ENCODE results near the gene CBARP. TPM values are rescaled to one million over a fixed set of nuclear protein-coding genes. Genes with fewer than 3 reads are reported as not detected.
"Not testable (repeated sequence)": the region's sequence is repeated elsewhere in the genome, so short reads cannot be mapped to it uniquely, and the experiment has no call there.

CBARP gene
- total and polyA plus RNA-seq, 7 experiments from 2014 or later, result 0.15 to 0.27 TPM; not detected in 5

DNA sequence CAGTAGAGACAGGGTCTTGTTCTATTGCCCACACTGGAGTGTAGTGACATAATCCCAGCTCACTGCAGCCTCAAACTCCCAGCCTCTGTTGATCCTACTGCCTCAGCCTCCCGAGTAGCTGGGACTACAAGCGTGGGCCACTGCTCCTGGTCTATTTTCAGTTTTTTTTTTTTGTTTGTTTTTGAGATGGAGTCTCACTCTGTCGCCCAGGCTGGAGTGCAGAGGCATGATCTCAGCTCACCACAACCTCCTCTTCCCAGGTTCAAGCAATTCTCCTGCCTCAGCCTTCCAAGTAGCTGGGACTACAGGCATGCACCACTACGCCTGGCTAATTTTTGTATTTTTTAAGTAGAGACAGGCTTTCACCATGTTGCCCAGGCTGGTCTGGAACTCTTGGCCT is 37.2 kb downstream of the CBARP start:
- H3K27ac ChIP-seq (ENCODE audit: low read depth, low read length); ATAC-seq; DNase-seq; H3K4me3 ChIP-seq (ENCODE audit: low read length); H3K36me3 Mint-ChIP-seq; H3K9me3 Mint-ChIP-seq; H3K36me3 ChIP-seq (ENCODE audit: control insufficient read depth in 2 of 3, insufficient read depth in 3 of 3, low read length in 3 of 3); H3K9me3 ChIP-seq (ENCODE audit: control insufficient read depth in 2 of 3, low read length in 3 of 3); H3K27me3 ChIP-seq (ENCODE audit: control insufficient read depth in 2 of 2, insufficient read depth in 2 of 2, low read length in 2 of 2); H3K27me3 Mint-ChIP-seq; intact Hi-C loops (cut with micrococcal nuclease): not testable (repeated sequence)
- H3K4me1 Mint-ChIP-seq, result peaks cover 9 to 19% (median 16%) of the 10 kb centered on the region in 7 donors
- peak overlapping the region in 1 of 10 donors; percentile 42 for H3K4me3 Mint-ChIP-seq
- H3K27ac Mint-ChIP-seq, result peak overlapping the region in 1 of 9 donors; percentile 40
- POLR2A ChIA-PET, result interaction anchor here (1.4 to 1.6 kb wide), 2 partner anchors 8 to 104 kb away, joined by 3 to 4 read pairs; no protein-coding TSS in a partner anchor
- peaks cover 11 to 21% of the 10 kb centered on the region in 2 donors for H3K4me1 ChIP-seq (ENCODE audit: control insufficient read depth in 2 of 2, insufficient read depth in 2 of 2, low read length in 2 of 2)
- CTCF ChIA-PET, result interaction anchor here (0.7 to 2.7 kb wide), 3 partner anchors 70 to 87 kb away, joined by 3 to 11 read pairs (median 3); no protein-coding TSS in a partner anchor

DNA sequence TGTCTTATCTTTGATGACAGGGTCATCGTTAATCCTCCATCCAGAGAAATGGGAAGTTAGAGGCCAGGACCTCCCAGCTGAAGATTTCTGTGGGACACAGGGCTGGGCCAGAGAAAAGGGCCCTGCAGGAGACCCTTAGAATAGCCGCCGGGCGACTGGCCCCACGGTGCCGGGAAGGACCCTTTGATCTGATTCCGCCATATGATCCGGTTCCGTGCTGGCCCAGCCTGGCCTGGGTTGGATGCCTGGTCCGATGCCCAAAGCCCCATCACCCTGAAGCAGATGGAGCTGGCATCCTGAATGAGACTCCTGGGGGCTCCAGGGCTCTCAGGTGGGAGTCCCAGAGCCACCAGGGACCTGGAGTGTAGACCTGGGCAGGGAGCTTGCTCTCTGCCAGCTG is 38.3 kb downstream of the CBARP start:
- DNase-seq, result no peak
- Histone ChIP-seq H3K27ac (ENCODE audit: low read depth, low read length) (no peak overlapping the region), H3K9me3 (ENCODE audit: control insufficient read depth in 2 of 3, low read length in 3 of 3) (no peaks in the 10 kb centered on the region), H3K4me1 (ENCODE audit: control insufficient read depth in 2 of 2, insufficient read depth in 2 of 2, low read length in 2 of 2) (peaks cover 5 to 14% of the 10 kb centered on the region in 2 donors), H3K4me3 (ENCODE audit: low read length) (no peak overlapping the region), H3K36me3 (ENCODE audit: control insufficient read depth in 2 of 3, insufficient read depth in 3 of 3, low read length in 3 of 3) (no peaks in the 10 kb centered on the region), H3K27me3 (ENCODE audit: control insufficient read depth in 2 of 2, insufficient read depth in 2 of 2, low read length in 2 of 2) (no peaks in the 10 kb centered on the region)
- ChIA-PET CTCF (interaction anchor here (2.7 kb wide), 1 partner anchor 86 kb away, joined by 11 read pairs; no protein-coding TSS in a partner anchor), POLR2A (interaction anchor here (0.6 to 0.8 kb wide), 3 partner anchors 74 to 95 kb away, joined by 3 read pairs; partner anchors contain the start of gene GPX4)
- H3K9me3 Mint-ChIP-seq, result peaks cover 0 to 3% (median 0%) of the 10 kb centered on the region in 11 donors
- H3K4me3 Mint-ChIP-seq, result no peak overlapping the region
- H3K27me3 Mint-ChIP-seq, result no peaks in the 10 kb centered on the region
- H3K27ac Mint-ChIP-seq, result peak overlapping the region in 1 of 9 donors; percentile 33
- H3K36me3 Mint-ChIP-seq, result no peaks in the 10 kb centered on the region
- H3K4me1 Mint-ChIP-seq, result peaks cover 9 to 17% (median 15%) of the 10 kb centered on the region in 7 donors
- no peak for ATAC-seq
- intact Hi-C loops (cut with micrococcal nuclease), result no loop called here

DNA sequence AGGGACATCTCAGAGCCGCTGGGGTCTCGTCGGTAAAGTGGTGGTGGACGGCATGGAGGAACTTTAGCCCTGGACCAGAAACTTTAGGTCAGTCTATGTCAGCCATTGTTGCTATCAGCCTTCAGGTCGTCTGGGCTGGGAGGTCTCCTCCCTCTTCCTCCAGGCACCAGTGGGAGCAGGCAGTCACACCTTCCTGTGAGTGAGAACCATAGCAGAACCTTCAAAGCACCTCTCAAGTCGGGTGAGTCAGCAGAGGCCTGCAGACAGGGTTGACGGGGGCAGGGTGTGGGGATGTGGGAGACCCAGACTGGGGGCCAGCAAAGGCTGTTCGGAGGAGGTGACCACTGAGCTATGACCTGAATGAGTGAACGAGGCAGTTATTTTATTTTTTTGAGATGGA is 48.4 kb downstream of the CBARP start:
- intact Hi-C loops (cut with micrococcal nuclease), result loop anchor here in 1 of 2 donors (1.0 kb wide), 1 partner anchor 15 kb away; the partner anchor contains the start of gene SBNO2
- Mint-ChIP-seq H3K27me3 (no peaks in the 10 kb centered on the region), H3K36me3 (no peaks in the 10 kb centered on the region), H3K27ac (peak overlapping the region; percentile 44 to 94 (median 79)), H3K9me3 (no peaks in the 10 kb centered on the region), H3K4me1 (peaks cover 11 to 27% (median 18%) of the 10 kb centered on the region in 7 donors), H3K4me3 (peak overlapping the region in 5 of 10 donors; percentile 33 to 63 (median 58))
- Histone ChIP-seq H3K27me3 (ENCODE audit: control insufficient read depth in 2 of 2, insufficient read depth in 2 of 2, low read length in 2 of 2) (no peaks in the 10 kb centered on the region), H3K9me3 (ENCODE audit: control insufficient read depth in 2 of 3, low read length in 3 of 3) (no peaks in the 10 kb centered on the region), H3K4me1 (ENCODE audit: control insufficient read depth in 2 of 2, insufficient read depth in 2 of 2, low read length in 2 of 2) (peaks cover 21 to 25% of the 10 kb centered on the region in 2 donors), H3K4me3 (ENCODE audit: low read length) (no peak overlapping the region), H3K27ac (ENCODE audit: low read depth, low read length) (no peak overlapping the region), H3K36me3 (ENCODE audit: control insufficient read depth in 2 of 3, insufficient read depth in 3 of 3, low read length in 3 of 3) (no peaks in the 10 kb centered on the region)
- ATAC-seq (peak; percentile 57), DNase-seq (peak in 1 of 9 donors; percentile 67)
- ChIA-PET POLR2A (no interaction called here), CTCF (interaction anchor here (0.6 kb wide), 1 partner anchor 207 kb away, joined by 7 read pairs; no protein-coding TSS in a partner anchor)

DNA sequence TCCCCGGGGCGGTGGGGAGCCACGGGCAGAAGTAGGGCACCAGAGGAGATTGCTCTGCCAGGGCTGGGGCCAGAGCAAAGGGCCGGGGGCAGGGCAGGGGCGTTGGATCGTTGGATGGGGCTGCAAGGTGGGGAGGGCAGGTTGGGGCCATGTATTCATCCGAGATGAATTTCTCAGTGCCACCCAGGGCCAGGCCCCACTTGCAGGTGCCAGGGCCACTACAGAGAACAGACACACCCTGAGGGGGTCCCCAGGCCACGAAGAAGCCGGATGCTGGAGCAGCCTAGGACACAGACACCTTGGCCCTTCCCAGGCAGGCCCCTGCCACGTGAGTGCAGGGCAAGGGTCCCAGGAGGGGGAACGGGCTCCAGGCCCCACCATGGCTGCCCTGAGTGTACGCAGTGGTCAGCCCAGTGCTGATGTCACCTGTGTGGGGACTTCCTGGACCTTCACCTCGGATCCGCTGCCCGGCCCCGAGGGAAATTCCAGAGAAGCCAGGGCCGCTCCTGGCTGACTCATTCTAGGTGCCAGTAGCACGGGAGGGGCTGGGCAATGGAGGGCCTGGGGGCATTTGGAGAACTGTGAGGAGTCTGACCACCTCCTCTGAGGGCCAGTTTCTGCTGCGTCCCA is 54.1 kb downstream of the CBARP start:
- Mint-ChIP-seq H3K9me3 (no peaks in the 10 kb centered on the region), H3K27me3 (peaks cover 0 to 7% (median under 1%) of the 10 kb centered on the region in 5 donors), H3K36me3 (no peaks in the 10 kb centered on the region), H3K4me1 (peaks cover 11 to 26% (median 12%) of the 10 kb centered on the region in 7 donors), H3K4me3 (no peak overlapping the region), H3K27ac (no peak overlapping the region)
- ChIA-PET CTCF (no interaction called here), POLR2A (no interaction called here)
- no peaks in the 10 kb centered on the region for H3K36me3 ChIP-seq (ENCODE audit: control insufficient read depth in 2 of 3, insufficient read depth in 3 of 3, low read length in 3 of 3)
- H3K4me1 ChIP-seq (ENCODE audit: control insufficient read depth in 2 of 2, insufficient read depth in 2 of 2, low read length in 2 of 2), result peaks cover 0 to 9% of the 10 kb centered on the region in 2 donors
- intact Hi-C loops (cut with micrococcal nuclease), result no loop called here
- no peak for DNase-seq
- no peak overlapping the region for H3K4me3 ChIP-seq (ENCODE audit: low read length)
- no peak for ATAC-seq
- H3K27me3 ChIP-seq (ENCODE audit: control insufficient read depth in 2 of 2, insufficient read depth in 2 of 2, low read length in 2 of 2), result no peaks in the 10 kb centered on the region
- H3K9me3 ChIP-seq (ENCODE audit: control insufficient read depth in 2 of 3, low read length in 3 of 3), result no peaks in the 10 kb centered on the region
- no peak overlapping the region for H3K27ac ChIP-seq (ENCODE audit: low read depth, low read length)

DNA sequence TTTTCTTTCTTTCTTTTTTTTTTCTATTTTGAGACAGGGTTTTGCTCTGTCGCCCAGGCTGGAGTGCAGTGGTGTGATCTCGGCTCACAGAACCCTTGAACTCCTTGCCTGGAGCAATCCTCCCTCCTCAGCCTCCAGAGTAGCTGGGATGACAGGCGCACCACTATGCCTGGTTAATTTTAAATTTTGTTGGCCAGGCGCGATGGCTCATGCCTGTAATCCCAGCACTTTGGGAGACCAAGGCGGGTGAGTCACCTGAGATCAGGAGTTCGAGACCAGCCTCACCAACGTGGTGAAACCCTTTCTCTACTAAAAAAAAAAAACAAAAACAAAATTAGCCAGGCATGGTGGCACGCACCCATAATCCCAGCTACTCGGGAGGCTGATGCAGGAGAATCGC is 55.1 kb downstream of the CBARP start:
- no peak overlapping the region for H3K27ac Mint-ChIP-seq
- ChIA-PET CTCF (interaction anchor here (0.7 kb wide), 1 partner anchor 186 kb away, joined by 3 read pairs; no protein-coding TSS in a partner anchor), POLR2A (no interaction called here)
- ATAC-seq (no peak), DNase-seq (no peak)
- Histone ChIP-seq H3K4me3 (ENCODE audit: low read length) (no peak overlapping the region), H3K27ac (ENCODE audit: low read depth, low read length) (no peak overlapping the region), H3K27me3 (ENCODE audit: control insufficient read depth in 2 of 2, insufficient read depth in 2 of 2, low read length in 2 of 2) (no peaks in the 10 kb centered on the region), H3K4me1 (ENCODE audit: control insufficient read depth in 2 of 2, insufficient read depth in 2 of 2, low read length in 2 of 2) (peaks cover 0 to 9% of the 10 kb centered on the region in 2 donors), H3K36me3 (ENCODE audit: control insufficient read depth in 2 of 3, insufficient read depth in 3 of 3, low read length in 3 of 3) (no peaks in the 10 kb centered on the region), H3K9me3 (ENCODE audit: control insufficient read depth in 2 of 3, low read length in 3 of 3) (no peaks in the 10 kb centered on the region)
- H3K4me3 Mint-ChIP-seq, result no peak overlapping the region
- H3K36me3 Mint-ChIP-seq, result no peaks in the 10 kb centered on the region
- H3K4me1 Mint-ChIP-seq, result peaks cover 11 to 27% (median 12%) of the 10 kb centered on the region in 7 donors
- intact Hi-C loops (cut with micrococcal nuclease), result no loop called here
- H3K27me3 Mint-ChIP-seq, result peaks cover 0 to 7% (median 2%) of the 10 kb centered on the region in 5 donors
- H3K9me3 Mint-ChIP-seq, result no peaks in the 10 kb centered on the region

DNA sequence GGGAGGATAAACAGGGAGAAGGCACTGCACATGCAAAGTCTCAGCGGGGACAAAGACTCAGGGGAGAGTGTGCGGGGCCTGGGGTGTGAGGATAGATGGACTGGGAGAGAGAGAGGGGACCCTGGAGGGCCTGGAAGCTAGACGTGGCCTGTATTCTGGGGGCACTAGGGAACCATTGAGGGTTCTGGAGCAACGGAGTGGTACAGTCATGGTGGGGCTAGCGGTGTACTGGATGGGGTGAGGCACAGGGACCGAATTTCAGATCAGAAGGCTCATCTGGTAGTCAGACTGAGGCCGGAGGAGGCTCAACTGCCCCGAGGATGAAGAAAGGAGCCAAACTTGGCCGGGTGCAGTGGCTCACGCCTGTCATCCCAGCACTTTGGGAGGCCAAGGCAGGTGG is 55.7 kb downstream of the CBARP start:
- Histone ChIP-seq H3K27me3 (ENCODE audit: control insufficient read depth in 2 of 2, insufficient read depth in 2 of 2, low read length in 2 of 2) (no peaks in the 10 kb centered on the region), H3K36me3 (ENCODE audit: control insufficient read depth in 2 of 3, insufficient read depth in 3 of 3, low read length in 3 of 3) (no peaks in the 10 kb centered on the region), H3K4me1 (ENCODE audit: control insufficient read depth in 2 of 2, insufficient read depth in 2 of 2, low read length in 2 of 2) (peaks cover 0 to 9% of the 10 kb centered on the region in 2 donors), H3K27ac (ENCODE audit: low read depth, low read length) (no peak overlapping the region), H3K9me3 (ENCODE audit: control insufficient read depth in 2 of 3, low read length in 3 of 3) (no peaks in the 10 kb centered on the region), H3K4me3 (ENCODE audit: low read length) (no peak overlapping the region)
- Mint-ChIP-seq H3K4me1 (peaks cover 11 to 34% (median 15%) of the 10 kb centered on the region in 7 donors), H3K4me3 (no peak overlapping the region), H3K27ac (peak overlapping the region in 1 of 9 donors; percentile 13), H3K9me3 (no peaks in the 10 kb centered on the region), H3K27me3 (peaks cover 0 to 7% (median 2%) of the 10 kb centered on the region in 5 donors), H3K36me3 (no peaks in the 10 kb centered on the region)
- ChIA-PET CTCF (interaction anchor here (0.7 kb wide), 1 partner anchor 186 kb away, joined by 3 read pairs; no protein-coding TSS in a partner anchor), POLR2A (no interaction called here)
- intact Hi-C loops (cut with micrococcal nuclease), result no loop called here
- ATAC-seq, result no peak
- DNase-seq, result no peak

Measured in naive thymus-derived CD4-positive, alpha-beta T cell (primary cell).